HEK293 (cell line): Measurements from ENCODE around the gene TTC39A.

Experiments used
- CTCF ChIP-seq: fragments of 450-650 bp; formaldehyde crosslinking; IDR thresholded peaks from 2 replicates; pipeline ENCODE4 v1.5.1; 2016; ENCODE audit warnings: missing biosample characterization, missing genetic modification characterization
- OSR2 ChIP-seq: fragments of 450-650 bp; formaldehyde crosslinking; IDR thresholded peaks from 2 replicates; pipeline ENCODE4 v1.5.1; 2016; ENCODE audit warnings: missing biosample characterization, missing genetic modification characterization
- ZNF155 ChIP-seq: fragments of 450-650 bp; formaldehyde crosslinking; IDR thresholded peaks from 2 replicates; pipeline ENCODE4 v1.5.1; 2016; ENCODE audit warnings: missing biosample characterization, missing genetic modification characterization
- ZNF324 ChIP-seq: fragments of 450-650 bp; formaldehyde crosslinking; IDR thresholded peaks from 2 replicates; pipeline ENCODE4 v1.5.1; 2016; ENCODE audit warnings: missing biosample characterization, missing genetic modification characterization
- ZSCAN5A ChIP-seq: fragments of 450-650 bp; formaldehyde crosslinking; IDR thresholded peaks from 2 replicates; pipeline ENCODE4 v1.5.1; 2016; ENCODE audit warnings: missing biosample characterization, missing genetic modification characterization
- TF ChIP-seq, protein P1 (sequence below): fragments of 450-650 bp; formaldehyde crosslinking; conservative IDR thresholded peaks from 2 replicates; pipeline ENCODE4 v1.5.1; 2016; ENCODE audit warnings: low read depth, missing biosample characterization, missing genetic modification characterization

DNA sequence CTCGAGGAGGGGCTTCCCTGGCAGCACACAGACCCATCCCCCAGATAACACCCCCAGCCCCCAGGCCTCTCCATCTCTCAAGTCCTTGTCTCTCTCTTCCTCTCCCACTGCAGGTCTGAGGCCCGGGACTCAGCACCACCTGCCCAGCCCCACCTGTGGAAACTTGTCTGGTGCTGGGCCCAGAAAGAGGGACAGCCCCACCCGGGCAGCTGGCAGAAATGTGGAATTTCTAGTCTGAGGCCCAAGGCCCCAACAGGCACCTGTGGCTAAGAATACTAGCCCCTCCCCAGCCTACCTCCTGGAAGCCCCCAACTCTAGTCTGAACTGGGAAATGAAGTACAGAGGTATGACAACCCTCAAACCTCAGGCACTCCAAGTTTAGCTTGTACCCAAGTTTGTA lies 15.4 kb downstream of the TTC39A start:
- TF ChIP-seq CTCF = no peak
- TF ChIP-seq, protein P1, sequence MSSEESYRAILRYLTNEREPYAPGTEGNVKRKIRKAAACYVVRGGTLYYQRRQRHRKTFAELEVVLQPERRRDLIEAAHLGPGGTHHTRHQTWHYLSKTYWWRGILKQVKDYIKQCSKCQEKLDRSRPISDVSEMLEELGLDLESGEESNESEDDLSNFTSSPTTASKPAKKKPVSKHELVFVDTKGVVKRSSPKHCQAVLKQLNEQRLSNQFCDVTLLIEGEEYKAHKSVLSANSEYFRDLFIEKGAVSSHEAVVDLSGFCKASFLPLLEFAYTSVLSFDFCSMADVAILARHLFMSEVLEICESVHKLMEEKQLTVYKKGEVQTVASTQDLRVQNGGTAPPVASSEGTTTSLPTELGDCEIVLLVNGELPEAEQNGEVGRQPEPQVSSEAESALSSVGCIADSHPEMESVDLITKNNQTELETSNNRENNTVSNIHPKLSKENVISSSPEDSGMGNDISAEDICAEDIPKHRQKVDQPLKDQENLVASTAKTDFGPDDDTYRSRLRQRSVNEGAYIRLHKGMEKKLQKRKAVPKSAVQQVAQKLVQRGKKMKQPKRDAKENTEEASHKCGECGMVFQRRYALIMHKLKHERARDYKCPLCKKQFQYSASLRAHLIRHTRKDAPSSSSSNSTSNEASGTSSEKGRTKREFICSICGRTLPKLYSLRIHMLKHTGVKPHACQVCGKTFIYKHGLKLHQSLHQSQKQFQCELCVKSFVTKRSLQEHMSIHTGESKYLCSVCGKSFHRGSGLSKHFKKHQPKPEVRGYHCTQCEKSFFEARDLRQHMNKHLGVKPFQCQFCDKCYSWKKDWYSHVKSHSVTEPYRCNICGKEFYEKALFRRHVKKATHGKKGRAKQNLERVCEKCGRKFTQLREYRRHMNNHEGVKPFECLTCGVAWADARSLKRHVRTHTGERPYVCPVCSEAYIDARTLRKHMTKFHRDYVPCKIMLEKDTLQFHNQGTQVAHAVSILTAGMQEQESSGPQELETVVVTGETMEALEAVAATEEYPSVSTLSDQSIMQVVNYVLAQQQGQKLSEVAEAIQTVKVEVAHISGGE = no peak
- TF ChIP-seq ZNF155 (tag by site-specific recombination) = no peak
- TF ChIP-seq OSR2 (tag by site-specific recombination) = no peak
- no peak for TF ChIP-seq ZSCAN5A (tag by site-specific recombination)
- no peak for TF ChIP-seq ZNF324 (tag by site-specific recombination)
